Endothelial cell of umbilical vein (primary cell): ENCODE results near the gene RIMS4. TPM values are rescaled to one million over a fixed set of nuclear protein-coding genes. Genes with fewer than 3 reads are reported as not detected.

ENCODE experiments used
- BruUV-seq: library from RNA; stranded (reverse); fragments of 400-500 nt; replicated peaks from 2 replicates; lab custom pipeline; 2021; lab: Mats Ljungman, UMichigan
- CTCF ChIA-PET: fragments of 300-600, 350-600 bp; sonication (Branson Sonifier 250); formaldehyde crosslinking; loops from one replicate; lab custom pipeline; 2021; ENCODE audit warnings: antibody characterized with exemption, inconsistent platforms; lab: Charles Lee
- POLR2A ChIA-PET: fragments of 300-600, 350-600 bp; sonication (Branson Sonifier 250); formaldehyde crosslinking; loops from one replicate; lab custom pipeline; 2021; ENCODE audit warnings: antibody characterized with exemption, inconsistent platforms; lab: Charles Lee
- DNase-seq: peaks from one replicate; pipeline ENCODE4 v3.0.0-alpha.2; 2011; ENCODE audit warnings: low read depth, low spot score
- FAIRE-seq: peaks from 2 replicates; lab custom pipeline; 2011; peaks lifted over from hg19 to GRCh38; lab: Jason Lieb, UNC
- H2AFZ ChIP-seq: 2 replicates; pipeline ENCODE4 v1.6.0; 2012; ENCODE audit warnings: low read depth, low read length, control low read depth, inconsistent platforms
- H3K27ac ChIP-seq: 2 replicates; pipeline ENCODE4 v1.5.1; 2011; ENCODE audit warnings: low read depth, mild to moderate bottlenecking, control low read depth, low read length, moderate library complexity; ENCODE audit not compliant: insufficient read depth
- H3K27me3 ChIP-seq, 2 experiments: 2 replicates each; pipeline versions ENCODE4 v1.6.0 to v1.6.1; 2011; ENCODE audit warnings: low read length in 2 of 2, mixed read lengths in 1 of 2; ENCODE audit not compliant: control insufficient read depth in 2 of 2, insufficient read depth in 2 of 2
- H3K36me3 ChIP-seq, 2 experiments: 2 replicates in 1 of 2; 3 replicates in 1 of 2; pipeline ENCODE4 v1.5.1; 2011; ENCODE audit warnings: low read length in 2 of 2, mild to moderate bottlenecking in 1 of 2, moderate library complexity in 1 of 2; ENCODE audit not compliant: control insufficient read depth in 2 of 2, insufficient read depth in 2 of 2; ENCODE audit errors: extremely low read depth in 1 of 2
- H3K4me1 ChIP-seq: 3 replicates; pipeline ENCODE4 v1.5.1; 2011; ENCODE audit warnings: mild to moderate bottlenecking, low read length; ENCODE audit not compliant: control insufficient read depth, insufficient read depth; ENCODE audit errors: extremely low read depth
- H3K4me2 ChIP-seq: 2 replicates; pipeline ENCODE4 v1.6.1; 2011; ENCODE audit warnings: low read length, control low read depth, mixed read lengths; ENCODE audit not compliant: insufficient read depth
- H3K4me3 ChIP-seq, 3 experiments: fragments of 200-600 bp in 1 of 3; sonication (generic), shearing (Covaris generic) in 1 of 3; replicated peaks in 1 of 3; 2 replicates each; pipeline ENCODE4 v1.5.1; 2011 to 2016; ENCODE audit warnings: control low read depth in 3 of 3, low read length in 3 of 3, mild to moderate bottlenecking in 2 of 3, inconsistent platforms in 1 of 3, low read depth in 1 of 3, moderate library complexity in 1 of 3; ENCODE audit not compliant: insufficient read depth in 1 of 3
- H3K79me2 ChIP-seq: 2 replicates; pipeline ENCODE4 v1.6.0; 2012; ENCODE audit warnings: low read length, inconsistent platforms; ENCODE audit not compliant: control insufficient read depth, insufficient read depth
- H3K9ac ChIP-seq: replicated peaks from 2 replicates; pipeline ENCODE3; 2011; ENCODE audit warnings: low read length, control low read depth; ENCODE audit not compliant: insufficient read depth; ENCODE audit errors: extremely low read depth
- H3K9me1 ChIP-seq: replicated peaks from 3 replicates; pipeline ENCODE4 v1.6.0; 2011; ENCODE audit warnings: mild to moderate bottlenecking, low read length; ENCODE audit not compliant: control insufficient read depth, insufficient read depth; ENCODE audit errors: extremely low read depth
- H3K9me3 ChIP-seq: replicated peaks from 2 replicates; pipeline ENCODE4 v1.5.1; 2012; ENCODE audit warnings: low read length, inconsistent platforms; ENCODE audit not compliant: control insufficient read depth, insufficient read depth
- H4K20me1 ChIP-seq: replicated peaks from 2 replicates; pipeline ENCODE3; 2011; ENCODE audit warnings: mild to moderate bottlenecking, low read length; ENCODE audit not compliant: control insufficient read depth, insufficient read depth; ENCODE audit errors: extremely low read depth
- CTCF ChIP-seq, 2 donors: IDR thresholded peaks; 1 replicate in 1 of 2; 2 replicates in 1 of 2; pipeline ENCODE4 v1.5.1; 2011; ENCODE audit warnings: low read length in 2 of 2, mild to moderate bottlenecking in 2 of 2, moderate library complexity in 2 of 2, control low read depth in 1 of 2, inconsistent platforms in 1 of 2, low read depth in 1 of 2; ENCODE audit not compliant: insufficient read depth in 1 of 2; ENCODE audit errors: extremely low read depth in 1 of 2
- EZH2 ChIP-seq: IDR thresholded peaks from 2 replicates; pipeline ENCODE4 v1.6.1; 2012; ENCODE audit warnings: borderline replicate concordance, low read depth, mild to moderate bottlenecking, moderate library complexity, low read length, inconsistent platforms; ENCODE audit not compliant: severe bottlenecking
- FOS ChIP-seq: IDR thresholded peaks from 2 replicates; pipeline ENCODE4 v1.6.1; 2011; ENCODE audit warnings: mild to moderate bottlenecking, low read length, moderate library complexity, borderline replicate concordance; ENCODE audit not compliant: insufficient read depth
- GATA2 ChIP-seq: IDR thresholded peaks from 2 replicates; pipeline ENCODE4 v1.7.0; 2011; ENCODE audit warnings: low read depth, mild to moderate bottlenecking, moderate library complexity, mixed read lengths, low read length; ENCODE audit not compliant: insufficient read length, insufficient read depth
- JUN ChIP-seq: IDR thresholded peaks from 2 replicates; pipeline ENCODE4 v1.6.1; 2011; ENCODE audit warnings: borderline replicate concordance, low read depth; ENCODE audit not compliant: insufficient read length, insufficient read depth
- MAX ChIP-seq: IDR thresholded peaks from 2 replicates; pipeline ENCODE4 v1.6.1; 2011; ENCODE audit not compliant: insufficient read depth, insufficient read length
- MYC ChIP-seq: IDR thresholded peaks from one replicate; pipeline ENCODE4 v1.6.1; 2011; ENCODE audit warnings: mild to moderate bottlenecking, low read depth, low read length
- POLR2A ChIP-seq: IDR thresholded peaks from 2 replicates; pipeline ENCODE4 v1.6.1; 2012; ENCODE audit warnings: low read depth, mild to moderate bottlenecking, control low read depth, low read length
- POLR2AphosphoS5 ChIP-seq: IDR thresholded peaks from 2 replicates; pipeline ENCODE4 v1.6.1; 2012; ENCODE audit warnings: low read depth, mild to moderate bottlenecking, control low read depth, low read length, moderate library complexity; ENCODE audit not compliant: insufficient read depth
- dilution Hi-C: fragments of 300-500 bp; cut with MboI; formaldehyde crosslinking; loops from one replicate; pipeline ENCODE4 v1.15.0; 2019; ENCODE audit warnings: low sequenced_read_pairs; ENCODE audit not compliant: extremely low pct_ligation_motif_present
- intact Hi-C: fragments of 100-400 bp; cut with micrococcal nuclease; formaldehyde crosslinking; loops from one replicate; pipeline ENCODE4 v1.10.0; 2022
- polyA plus RNA-seq, 4 experiments: library from polyadenylated mRNA; depleted of rRNA in 3 of 4; stranded (reverse) in 3 of 4; unstranded in 1 of 4; fragments of >200 nt; gene quantifications; 2 replicates each; pipeline versions ENCODE4 v1.2.1 to v1.2.3, GENCODE V29; 2011 to 2012; ENCODE audit warnings: missing spikeins in 1 of 4
- total RNA-seq: library from RNA; stranded (reverse); gene quantifications from 2 replicates; pipeline ENCODE4 v1.2.3, GENCODE V29; 2021

Gene RIMS4
- total and polyA plus RNA-seq, 2 donors (not counting 3 experiments of a cell fraction or from before 2014, with no cell fraction given): not detected

GRCh38 chr20:44838521-44838920 lies 28.2 kb upstream of the RIMS4 start:
- peaks cover 2 to 3% of the 10 kb centered on the region in 2 experiments for H3K27me3 ChIP-seq
- BruUV-seq: no TSS peak
- H3K36me3 ChIP-seq: no peaks in the 10 kb centered on the region
- H3K9me3 ChIP-seq: no peaks in the 10 kb centered on the region
- H3K9ac ChIP-seq: no peak overlapping the region
- FAIRE-seq (no peak), DNase-seq (no peak)
- ChIA-PET CTCF (no interaction called here), POLR2A (no interaction called here)
- H4K20me1 ChIP-seq: no peaks in the 10 kb centered on the region
- H3K79me2 ChIP-seq: no peaks in the 10 kb centered on the region
- no peak overlapping the region for H3K4me2 ChIP-seq
- intact Hi-C loops: no loop called here
- no peak overlapping the region for H3K27ac ChIP-seq
- no peaks in the 10 kb centered on the region for H3K9me1 ChIP-seq
- no peaks in the 10 kb centered on the region for H3K4me1 ChIP-seq
- TF ChIP-seq GATA2 (no peak), CTCF (IDR thresholded peaks at IDR 0.05; ENCODE audit: extremely low read depth in 1 of 2, insufficient read depth in 1 of 2, low read depth in 1 of 2, low read length in 2 of 2) (no peak), EZH2 (no peak), POLR2AphosphoS5 (no peak), MYC (no peak), POLR2A (no peak), JUN (no peak), MAX (no peak), FOS (no peak)
- dilution Hi-C loops: loop anchor here (5.0 kb wide), 1 partner anchor 81 kb away; no protein-coding TSS in a partner anchor
- no peak overlapping the region for H3K4me3 ChIP-seq
- H2AFZ ChIP-seq: no peak overlapping the region
